Activated naive CD4-positive, alpha-beta T cell treated with Interleukin-2 at 50 U/mL for 16 hours (primary cell): ENCODE data around the gene PNP.
"Not testable (repeated sequence)": the region's sequence is repeated elsewhere in the genome, so short reads cannot be mapped to it uniquely, and the experiment has no call there.

ENCODE experiments used
- DNase-seq: peaks from one replicate; pipeline ENCODE4 v3.0.0-alpha.2; 2020

PNP gene

DNA sequence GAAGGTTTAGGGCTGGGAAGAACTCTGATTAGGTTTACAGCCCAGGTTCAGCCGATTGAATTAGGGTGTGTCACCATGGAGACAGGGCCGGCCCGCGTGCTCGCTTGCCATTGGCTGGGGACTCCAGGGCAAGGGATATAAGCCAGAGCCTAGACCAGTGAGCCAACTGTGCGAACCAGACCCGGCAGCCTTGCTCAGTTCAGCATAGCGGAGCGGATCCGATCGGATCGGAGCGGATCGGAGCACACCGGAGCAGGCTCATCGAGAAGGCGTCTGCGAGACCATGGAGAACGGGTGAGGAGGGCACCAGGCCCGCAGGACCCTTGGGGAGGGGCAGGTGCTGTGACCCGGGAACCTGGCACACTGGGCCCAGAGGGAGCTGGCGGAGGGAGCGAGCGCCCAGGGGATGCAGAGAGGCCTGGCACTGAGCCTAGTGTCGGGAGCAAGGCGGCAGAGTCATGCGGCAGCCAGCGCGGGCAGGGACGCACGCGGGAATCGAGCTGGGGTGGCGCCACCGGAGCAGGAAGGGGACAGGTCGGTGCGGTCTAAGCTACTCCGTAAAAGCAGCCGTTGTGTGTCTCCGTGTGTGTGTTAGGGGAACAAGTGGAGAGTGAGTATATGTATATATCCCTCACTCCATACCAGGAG lies at the start of gene PNP:
PNP (plus strand) TSS at position 165 of the 648 bp plus-strand sequence; CDS start at position 284, 119 bp downstream.
- DNase-seq: peak; percentile 89

GRCh38 chr14:20419419-20419818 lies 49.8 kb upstream of the PNP start:
- no peak for DNase-seq

DNA sequence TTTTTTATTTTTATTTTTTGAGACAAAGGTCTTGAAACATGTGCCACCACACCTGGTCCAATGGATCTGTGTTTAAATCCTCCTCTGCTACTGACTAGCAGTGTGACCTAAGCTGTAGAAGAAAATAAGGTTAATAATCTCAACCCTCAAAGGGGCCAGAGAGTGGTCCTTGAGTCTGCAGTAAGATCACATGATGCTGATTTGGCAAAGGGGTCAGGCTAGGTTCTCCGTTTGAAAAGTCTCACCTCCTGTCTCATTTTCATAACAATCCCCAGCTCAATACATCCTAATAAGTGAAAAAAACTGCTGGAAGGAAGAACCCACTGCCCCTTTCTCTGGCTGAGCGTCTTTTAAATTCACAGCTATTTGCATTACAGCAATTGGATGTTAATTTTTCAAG lies 47.9 kb upstream of the PNP start:
- DNase-seq: no peak

DNA sequence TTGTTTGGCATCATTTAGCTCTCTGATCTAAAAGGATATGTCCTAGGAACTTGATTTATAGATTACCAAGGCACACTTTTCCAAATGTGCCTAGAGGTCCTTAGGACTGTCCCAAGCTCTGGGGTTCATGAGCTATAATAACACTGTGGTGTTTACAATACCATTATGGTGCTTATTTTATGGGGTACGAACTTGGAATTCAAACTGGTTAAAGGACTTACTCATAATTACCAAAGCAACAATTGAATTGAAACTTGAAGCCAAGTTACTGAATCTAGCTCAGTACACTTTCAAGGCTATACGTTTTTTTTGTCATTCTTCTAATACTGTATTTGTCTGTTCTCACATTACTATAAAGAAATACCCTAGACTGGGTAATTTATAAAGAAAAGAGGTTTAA lies 46.3 kb upstream of the PNP start:
- no peak for DNase-seq

DNA sequence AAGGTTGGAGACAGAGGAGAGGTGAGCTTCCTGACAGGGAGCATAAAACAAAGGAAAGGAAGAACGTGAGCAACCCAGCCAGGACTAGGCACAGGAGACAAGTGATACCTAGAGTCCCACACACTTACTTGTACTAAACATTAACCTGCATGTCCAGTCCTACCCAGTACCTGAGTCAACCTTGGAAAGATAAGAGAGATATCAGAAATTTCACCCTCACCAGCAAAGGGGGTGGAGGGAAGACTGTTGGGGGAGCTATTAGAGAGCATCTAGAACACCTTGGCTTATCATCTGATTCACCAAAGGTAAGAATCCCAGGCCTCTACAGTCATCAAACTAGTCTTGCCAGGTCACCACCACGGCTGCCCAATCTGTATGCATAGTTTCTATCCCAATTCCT lies 44.4 kb upstream of the PNP start:
- no peak for DNase-seq

DNA sequence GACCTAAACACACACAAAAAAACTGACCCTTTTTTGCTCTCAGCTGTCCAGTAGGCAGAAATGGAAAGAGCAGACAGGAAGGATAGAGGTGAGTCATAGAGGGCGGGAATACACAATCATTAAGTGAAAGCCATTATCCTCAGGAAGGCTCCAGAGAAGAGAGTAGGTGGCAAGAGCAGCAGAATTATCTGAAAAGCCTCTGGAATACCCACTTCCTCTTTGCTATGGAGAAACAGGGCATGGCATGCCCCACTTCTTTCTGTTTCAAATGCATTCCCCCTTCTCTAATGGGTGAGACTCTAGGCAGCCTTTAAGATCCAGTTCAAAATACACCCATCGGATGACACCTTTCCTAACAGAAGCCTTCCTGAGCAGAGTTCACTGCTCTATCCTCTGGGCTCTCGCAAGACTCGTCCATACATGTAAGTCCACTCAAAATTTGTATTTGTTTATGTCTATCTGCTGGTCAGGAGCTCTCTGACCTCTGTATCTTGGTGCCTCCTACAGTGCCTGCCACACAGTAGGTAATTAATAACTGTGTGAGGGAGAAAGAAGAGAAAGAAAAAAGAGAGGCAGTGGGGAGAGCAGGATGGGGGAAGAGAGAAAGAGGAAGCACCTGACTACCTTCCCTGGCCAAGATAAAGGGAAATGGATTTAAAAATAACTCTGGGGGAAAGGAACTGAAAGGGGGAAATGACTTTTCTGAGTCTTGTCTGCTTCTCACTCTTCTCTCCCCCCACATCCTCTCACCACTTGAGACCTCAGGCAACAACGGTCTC lies 41.8 kb upstream of the PNP start:
- no peak for DNase-seq

- DNase-seq: no peak
Measured at GRCh38 chr14:20428010-20428365, 41.2 kb upstream of the PNP start.

DNA sequence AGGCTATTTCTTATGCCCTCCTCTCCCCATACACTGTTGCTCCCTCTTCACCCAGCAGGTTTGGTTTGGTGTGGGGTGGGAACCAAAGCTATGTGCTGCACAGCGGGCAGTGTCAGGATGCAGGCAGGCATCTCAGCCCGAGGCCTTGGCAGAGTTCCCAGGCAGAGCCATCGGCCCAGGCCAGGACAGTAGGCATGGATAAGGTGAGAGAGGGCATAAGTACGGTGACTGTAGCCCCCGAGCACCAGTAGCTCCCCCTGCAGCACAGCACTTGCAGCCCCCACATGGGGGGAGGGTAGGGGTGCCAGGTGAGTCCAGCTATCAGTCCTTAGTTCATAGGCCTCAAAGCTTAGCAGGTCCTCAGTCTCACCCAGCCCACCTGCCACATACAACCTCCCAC lies 40.4 kb upstream of the PNP start:
- DNase-seq: no peak

DNA sequence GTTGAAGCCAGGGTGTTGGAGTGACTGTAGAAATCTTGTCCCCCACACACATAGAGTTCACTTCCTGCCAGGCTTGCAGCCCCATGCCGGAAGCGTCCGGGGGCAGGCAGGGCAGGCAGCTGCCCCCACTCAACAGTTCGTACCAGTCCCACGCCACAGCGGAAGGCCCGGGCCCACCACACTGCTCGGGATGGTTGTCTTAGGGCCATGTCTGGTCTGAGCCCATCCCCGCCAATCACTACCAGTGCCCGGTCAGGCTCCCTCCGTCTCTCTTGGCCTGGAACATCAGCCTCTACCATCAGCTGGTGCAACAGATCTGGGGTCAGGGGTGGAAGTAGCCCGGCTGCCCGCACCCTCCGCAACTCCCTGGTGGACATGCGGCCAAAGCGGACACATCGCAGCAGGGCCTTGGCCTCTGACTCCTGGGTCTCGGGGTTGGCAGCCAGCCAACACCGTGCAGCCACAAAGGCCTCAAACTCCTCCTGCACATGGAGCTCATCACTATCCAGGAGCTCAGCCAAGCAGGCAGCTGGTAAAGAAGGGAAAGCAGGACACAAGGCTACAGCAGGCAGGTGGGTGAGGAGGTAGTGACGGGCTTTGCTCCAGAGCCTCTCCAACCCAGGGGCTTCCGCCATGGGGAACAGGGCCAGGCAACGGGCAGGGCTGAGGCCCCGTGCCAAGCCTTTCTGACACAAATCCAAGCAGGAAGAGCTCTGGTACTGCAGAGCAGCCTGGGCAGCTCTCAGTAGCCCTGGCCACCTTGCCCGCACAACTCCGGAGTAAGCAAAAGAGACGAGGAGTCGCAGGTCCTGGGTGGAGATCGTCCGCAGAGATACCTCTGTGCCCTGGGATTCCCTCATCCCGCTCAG lies 39.2 kb upstream of the PNP start:
- DNase-seq: no peak

GRCh38 chr14:20434701-20435581 lies 34.3 kb upstream of the PNP start:
- DNase-seq: no peak

DNA sequence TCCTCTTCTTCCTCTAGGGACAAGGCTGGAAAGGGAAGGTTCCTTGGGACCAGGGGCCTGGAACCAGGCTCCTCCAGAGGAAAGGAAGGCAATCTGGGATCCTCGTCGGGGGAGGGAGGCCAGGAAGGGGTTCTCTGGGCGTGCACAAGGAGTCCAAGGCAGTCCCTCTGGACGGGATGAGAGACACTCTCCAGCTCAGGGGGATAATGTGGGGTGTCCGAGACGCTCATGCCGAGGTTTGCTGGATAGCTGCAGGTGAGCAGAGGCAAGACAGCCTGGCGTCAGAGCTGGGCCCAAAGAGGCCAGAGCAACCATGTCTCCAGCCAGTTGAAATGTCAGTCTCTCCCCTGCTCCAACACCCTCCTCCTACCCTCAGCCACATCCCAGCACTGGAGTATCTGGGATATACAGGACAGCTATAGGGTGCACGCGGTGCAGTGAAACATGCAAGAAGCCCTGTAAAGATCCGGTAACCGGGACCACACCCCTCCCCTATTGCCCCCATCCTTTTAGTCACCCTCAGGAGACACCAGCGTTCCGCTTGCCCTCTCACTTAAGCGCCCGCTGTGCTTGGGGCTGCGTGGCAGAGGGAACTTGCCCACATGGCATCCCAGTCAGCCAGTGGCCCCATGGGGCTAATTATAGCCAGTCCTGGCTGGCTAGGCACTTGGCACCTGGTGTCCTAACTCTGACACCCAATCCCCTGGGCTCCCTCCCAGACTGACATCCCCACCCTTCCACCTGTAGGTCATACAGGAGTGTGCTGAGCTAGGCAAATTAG lies 33.4 kb upstream of the PNP start, which contains the start of gene KLHL33:
KLHL33 (minus strand) TSS at position 585 of the 781 bp plus-strand sequence; CDS start at position 230, 355 bp downstream.
- no peak for DNase-seq

DNA sequence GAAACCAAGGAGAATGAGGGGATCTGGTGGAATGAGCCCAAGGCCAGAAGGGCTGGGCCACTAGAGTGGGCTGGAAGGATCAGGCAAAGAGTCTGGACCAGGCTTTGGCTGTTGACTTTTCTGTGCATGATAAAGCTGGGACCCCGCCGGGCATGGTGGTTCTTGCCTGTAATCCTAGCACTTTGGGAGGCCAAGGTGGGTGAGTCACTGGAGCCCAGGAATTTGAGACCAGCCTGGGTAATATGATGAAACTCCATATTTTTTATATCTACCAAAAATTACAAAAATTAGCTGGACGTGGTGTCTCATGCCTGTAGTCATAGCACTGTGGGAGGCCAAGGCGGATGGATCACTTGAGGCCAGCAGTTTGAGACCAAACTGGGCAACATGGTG lies 32.8 kb upstream of the PNP start:
- DNase-seq: no peak

- no peak for DNase-seq
Measured at GRCh38 chr14:20438664-20439063, 30.5 kb upstream of the PNP start.

DNA sequence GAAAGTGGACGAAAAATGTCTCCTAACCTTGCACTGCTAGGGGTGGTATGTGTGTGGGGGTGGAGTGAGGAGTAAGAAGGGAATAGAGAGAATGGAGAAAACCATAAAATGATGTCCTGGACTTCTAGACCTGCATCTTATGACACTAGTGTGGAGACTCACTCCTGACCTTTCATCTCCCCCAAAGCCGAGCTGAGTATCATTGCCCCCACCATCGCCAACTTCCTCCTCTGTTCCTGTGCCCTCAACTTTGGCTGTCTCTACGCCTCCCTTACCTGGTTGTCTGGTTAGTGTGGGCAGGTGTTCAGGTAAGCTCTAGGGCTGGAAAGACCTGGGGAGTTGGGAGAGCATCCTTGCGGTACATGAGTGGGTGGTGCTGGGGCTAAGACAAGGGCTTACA lies 28.7 kb upstream of the PNP start:
- no peak for DNase-seq

DNA sequence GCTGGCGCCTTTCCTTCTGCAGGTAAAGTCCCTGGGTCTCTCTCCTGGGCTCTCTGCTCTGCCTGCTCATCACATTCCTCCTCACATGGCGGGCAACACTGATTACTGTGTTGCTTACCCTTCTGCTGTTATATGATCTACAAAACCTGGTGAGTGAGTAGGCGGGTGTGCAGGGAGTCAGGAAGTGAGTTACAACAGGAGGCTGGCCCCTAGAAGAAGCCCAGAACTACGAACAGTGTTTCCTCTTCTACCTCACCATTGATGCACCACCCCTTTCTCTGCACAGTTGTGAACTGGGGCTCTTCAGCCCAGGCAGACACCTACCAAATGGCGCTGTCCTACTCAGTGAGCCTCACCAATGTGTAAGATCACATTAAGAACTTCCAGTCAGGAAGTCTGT lies 28.3 kb upstream of the PNP start:
- DNase-seq: peak; percentile 3

GRCh38 chr14:20441461-20441860 lies 27.7 kb upstream of the PNP start:
- DNase-seq: no peak

DNA sequence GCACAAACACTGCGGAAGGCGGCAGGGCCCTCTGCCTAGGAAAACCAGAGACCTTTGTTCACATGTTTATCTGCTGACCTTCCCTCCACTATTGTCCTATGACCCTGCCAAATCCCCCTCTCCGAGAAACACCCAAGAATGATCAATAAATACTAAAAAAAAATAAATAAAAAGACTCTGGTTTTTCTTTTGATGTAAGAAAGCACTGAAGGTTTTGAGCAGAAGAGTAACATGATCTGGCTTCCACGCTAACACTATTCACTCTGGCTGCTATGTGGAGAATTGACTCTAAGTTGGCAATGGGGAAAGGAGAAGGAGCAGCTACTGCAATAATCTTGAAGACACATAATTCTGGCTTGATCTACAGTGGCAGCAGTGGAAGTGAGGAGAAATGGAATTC lies 25.6 kb upstream of the PNP start:
- not testable (repeated sequence) for DNase-seq

DNA sequence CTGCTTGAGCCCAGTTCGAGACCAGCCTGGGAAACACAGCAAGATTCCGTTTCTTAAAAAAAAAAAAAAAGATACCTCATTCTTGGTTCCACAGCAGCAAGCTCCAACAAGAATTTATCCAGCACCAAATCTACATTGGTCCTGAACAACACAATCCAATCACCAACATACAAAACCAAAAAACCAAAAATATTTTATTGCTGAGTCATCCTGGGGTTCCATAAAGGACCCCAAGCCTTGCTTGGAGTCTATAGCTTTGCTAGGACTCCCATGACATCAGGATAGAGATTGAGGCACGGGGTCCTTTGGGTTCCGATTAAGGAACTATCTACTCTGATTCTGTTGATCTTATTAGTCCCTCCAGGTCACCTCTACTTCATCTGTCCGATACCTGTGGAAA lies 22.3 kb upstream of the PNP start:
- no peak for DNase-seq

DNA sequence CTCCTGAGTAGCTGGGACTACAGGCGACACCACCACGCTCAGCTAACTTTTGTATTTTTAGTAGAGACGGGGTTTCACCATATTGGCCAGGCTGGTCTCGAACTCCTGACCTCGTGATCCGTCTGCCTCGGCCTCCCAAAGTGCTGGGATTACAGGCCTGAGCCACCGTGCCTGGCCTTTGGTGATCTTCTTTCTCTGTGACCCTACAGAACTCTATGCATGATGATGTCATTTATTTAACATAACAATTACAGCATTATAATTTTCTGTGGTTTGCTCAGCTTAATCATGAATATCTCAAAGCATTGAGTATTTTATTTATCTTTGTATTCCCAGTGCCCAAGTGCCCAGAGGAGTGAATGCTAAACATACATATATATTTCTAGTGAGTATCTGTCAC lies 16.4 kb upstream of the PNP start:
- DNase-seq: not testable (repeated sequence)

DNA sequence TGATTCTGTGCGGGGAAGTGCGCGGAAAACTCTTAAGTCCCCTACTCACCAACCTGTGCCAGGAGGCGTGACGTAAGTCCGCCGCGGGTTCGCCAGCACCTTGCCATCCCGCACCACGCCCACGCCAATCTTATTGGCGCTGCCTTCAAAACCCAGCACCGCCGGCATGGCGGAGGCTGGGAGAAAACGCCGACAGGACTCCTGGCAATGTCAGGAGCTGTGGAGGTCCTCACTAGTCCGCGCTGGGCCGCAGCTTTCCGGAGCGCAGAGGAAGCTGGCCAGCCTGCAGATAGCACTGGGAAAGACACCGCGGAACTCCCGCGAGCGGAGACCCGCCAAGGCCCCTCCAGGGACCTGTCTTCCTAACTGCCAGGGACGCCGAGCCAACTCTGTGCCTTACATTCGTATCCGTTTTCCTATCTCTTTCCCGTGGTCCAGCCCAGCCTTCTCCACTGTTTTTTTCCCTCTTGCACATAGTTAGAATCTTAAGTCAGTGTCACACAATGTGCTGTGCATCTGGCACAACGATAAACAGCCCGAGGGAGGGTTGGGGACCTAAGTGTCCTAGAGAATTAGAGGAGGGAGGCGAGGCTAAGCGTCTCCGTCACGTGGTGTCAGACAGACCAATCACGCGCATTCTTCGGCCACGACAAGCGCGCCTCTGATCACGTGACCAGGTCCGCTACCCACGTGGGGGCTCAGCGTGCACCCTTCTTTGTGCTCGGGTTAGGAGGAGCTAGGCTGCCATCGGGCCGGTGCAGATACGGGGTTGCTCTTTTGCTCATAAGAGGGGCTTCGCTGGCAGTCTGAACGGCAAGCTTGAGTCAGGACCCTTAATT lies 14.5 kb upstream of the PNP start, which contains the start of the genes APEX1 and OSGEP:
APEX1 (plus strand) TSS at position 711 of the 839 bp plus-strand sequence. CDS start 420 bp downstream, outside the sequence.
OSGEP (minus strand) TSS at position 297 of the 839 bp plus-strand sequence; CDS start at position 168, 129 bp downstream.
- peak; percentile 98 for DNase-seq
